ENCODE results near the gene SLC30A10.
"Not testable (repeated sequence)": the region's sequence is repeated elsewhere in the genome, so short reads cannot be mapped to it uniquely, and the experiment has no call there.

Gene SLC30A10

DNA sequence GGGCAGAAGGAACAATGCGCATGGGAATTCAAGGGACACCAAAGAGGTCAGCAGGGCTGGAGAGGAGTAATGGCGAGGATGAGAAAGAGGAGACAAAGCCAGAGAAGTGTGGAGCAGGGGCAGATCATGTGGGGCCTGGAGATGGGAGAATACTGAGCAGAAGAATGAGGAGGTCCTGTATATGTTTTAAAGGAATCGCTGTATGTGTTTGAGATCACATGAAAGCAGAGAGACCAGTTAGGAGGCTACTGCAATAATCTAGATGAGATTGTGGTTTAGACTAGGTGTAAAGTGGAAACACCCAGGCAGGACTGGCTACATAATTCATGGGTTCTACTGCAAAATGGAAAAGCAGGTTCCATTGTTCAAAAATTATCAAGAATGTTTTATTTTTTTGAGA, 33.3 kb upstream of the SLC30A10 start:
- no peak for DNase-seq (ENCODE audit: low read depth)
- no peak overlapping the region for H3K4me3 ChIP-seq (ENCODE audit: low read length)
- TF ChIP-seq, protein P1, sequence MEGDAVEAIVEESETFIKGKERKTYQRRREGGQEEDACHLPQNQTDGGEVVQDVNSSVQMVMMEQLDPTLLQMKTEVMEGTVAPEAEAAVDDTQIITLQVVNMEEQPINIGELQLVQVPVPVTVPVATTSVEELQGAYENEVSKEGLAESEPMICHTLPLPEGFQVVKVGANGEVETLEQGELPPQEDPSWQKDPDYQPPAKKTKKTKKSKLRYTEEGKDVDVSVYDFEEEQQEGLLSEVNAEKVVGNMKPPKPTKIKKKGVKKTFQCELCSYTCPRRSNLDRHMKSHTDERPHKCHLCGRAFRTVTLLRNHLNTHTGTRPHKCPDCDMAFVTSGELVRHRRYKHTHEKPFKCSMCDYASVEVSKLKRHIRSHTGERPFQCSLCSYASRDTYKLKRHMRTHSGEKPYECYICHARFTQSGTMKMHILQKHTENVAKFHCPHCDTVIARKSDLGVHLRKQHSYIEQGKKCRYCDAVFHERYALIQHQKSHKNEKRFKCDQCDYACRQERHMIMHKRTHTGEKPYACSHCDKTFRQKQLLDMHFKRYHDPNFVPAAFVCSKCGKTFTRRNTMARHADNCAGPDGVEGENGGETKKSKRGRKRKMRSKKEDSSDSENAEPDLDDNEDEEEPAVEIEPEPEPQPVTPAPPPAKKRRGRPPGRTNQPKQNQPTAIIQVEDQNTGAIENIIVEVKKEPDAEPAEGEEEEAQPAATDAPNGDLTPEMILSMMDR (IDR thresholded peaks at IDR 0.05; ENCODE audit: insufficient read depth, low read depth, low read length, missing control alignments): no peak

DNA sequence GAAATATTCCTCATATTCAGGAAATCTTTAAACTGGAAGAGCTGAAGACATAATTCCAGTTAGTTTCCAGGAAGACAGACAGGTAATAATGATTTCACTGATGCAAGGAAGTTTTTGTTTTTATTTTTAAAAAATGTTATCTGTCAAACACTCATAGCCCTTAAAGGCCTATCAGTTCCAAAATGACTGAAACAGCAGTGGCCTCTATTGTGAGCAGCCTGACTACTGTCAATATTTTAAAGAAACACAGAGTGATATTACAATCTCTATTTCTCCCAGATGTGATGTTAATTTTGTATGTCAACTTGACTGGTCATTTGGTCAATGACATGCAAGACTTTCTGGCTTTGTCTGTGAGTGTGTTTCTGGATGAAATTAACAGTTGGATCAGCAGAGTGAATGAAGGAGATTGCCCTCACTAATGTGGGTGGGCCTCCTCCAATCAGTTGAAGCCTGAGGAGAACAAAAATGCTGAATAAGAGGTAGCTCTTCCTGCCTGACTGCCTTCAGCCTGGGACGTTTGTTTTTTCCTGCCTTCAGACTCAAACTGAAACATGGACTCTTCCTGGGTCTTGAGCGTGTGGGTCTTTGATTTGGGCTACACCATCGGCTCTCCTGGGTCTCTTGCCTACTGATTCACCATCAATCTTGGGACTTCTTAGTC, 31.3 kb upstream of the SLC30A10 start:
- no peak overlapping the region for H3K4me3 ChIP-seq (ENCODE audit: low read length)
- TF ChIP-seq, protein P1 (IDR thresholded peaks at IDR 0.05; ENCODE audit: insufficient read depth, low read depth, low read length, missing control alignments): no peak
- DNase-seq (ENCODE audit: low read depth): no peak

DNA sequence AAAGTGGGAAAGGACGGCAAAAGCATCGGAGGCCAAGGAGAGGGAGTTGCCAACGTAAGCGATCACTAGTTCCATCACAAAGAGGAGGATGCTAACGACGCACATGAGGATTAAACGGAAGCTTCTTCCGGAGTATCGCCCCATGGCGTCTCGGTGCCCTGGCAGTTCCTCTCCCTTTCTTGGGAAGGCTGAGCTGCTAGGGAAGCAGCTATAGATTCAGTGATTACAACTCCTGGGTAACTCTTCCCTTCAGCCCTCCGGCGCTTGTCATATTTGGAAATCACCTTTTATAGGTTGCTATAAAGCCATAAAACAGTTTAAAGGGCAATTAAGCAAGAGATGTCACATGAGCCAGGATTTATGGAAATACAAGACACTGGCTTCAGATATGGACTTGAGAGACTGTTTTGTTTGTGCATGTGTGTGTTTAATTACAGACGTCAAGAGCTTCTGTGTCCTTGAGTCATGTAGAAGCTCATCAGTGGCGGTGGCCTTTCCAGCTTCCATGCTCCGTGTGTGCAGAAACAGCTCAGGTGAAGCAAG, 30.6 kb upstream of the SLC30A10 start:
- H3K4me3 ChIP-seq (ENCODE audit: low read length): no peak overlapping the region
- TF ChIP-seq, protein P1 (IDR thresholded peaks at IDR 0.05; ENCODE audit: insufficient read depth, low read depth, low read length, missing control alignments): no peak
- no peak for DNase-seq (ENCODE audit: low read depth)

DNA sequence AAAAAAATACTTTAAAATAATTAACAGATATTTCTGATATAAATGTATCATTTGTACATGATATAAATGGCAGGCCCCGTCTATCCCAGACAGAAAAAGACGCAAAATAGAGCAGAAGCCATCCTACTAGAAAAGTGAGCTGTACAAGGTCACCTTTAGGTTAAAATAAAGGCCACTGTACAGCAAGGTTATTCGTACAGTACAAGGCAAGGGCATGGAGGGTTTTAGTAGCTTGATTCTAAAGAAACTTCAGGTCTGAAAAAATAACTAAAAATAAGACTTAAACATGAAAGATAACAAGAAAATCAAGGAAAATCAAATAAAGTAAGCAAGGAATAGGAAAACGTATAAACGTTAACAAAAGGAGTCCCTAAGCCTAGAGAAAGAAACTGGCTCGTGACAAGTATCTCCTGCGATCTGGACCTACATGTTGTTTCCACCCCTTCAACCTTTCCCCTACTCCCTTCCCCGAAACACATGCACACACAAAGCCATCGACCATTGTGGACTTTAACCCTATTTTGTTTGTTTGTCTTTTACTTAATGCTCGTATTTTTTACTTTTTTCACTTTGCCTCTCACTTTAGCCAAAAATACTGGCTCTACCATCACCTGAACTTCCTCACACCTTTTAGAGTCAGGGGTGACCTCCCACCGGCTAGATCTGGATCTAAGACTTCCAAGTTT, 26.5 kb upstream of the SLC30A10 start:
- no peak overlapping the region for H3K4me3 ChIP-seq (ENCODE audit: low read length)
- TF ChIP-seq, protein P1 (IDR thresholded peaks at IDR 0.05; ENCODE audit: insufficient read depth, low read depth, low read length, missing control alignments): no peak
- DNase-seq (ENCODE audit: low read depth): no peak

DNA sequence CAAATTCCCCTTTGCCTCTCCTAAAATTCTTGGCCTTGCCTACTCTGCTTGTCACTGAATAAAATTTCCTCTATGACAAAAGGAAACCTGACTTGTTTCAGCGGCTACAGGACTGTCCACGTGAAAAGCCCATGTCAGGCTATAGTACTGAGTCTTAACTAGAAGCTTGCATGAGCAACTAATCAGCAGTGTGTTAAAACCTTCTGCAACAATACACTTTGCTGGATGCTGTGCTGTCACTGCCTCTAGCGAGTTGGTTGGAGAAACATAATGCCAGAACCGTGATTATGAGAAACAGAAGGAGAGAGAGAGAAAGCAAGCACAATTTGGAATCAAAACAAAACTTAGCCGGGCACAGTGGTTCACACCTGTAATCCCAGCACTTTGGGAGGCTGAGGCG, 25.7 kb upstream of the SLC30A10 start:
- H3K4me3 ChIP-seq (ENCODE audit: low read length): no peak overlapping the region
- TF ChIP-seq, protein P1 (IDR thresholded peaks at IDR 0.05; ENCODE audit: insufficient read depth, low read depth, low read length, missing control alignments): no peak
- no peak for DNase-seq (ENCODE audit: low read depth)

DNA sequence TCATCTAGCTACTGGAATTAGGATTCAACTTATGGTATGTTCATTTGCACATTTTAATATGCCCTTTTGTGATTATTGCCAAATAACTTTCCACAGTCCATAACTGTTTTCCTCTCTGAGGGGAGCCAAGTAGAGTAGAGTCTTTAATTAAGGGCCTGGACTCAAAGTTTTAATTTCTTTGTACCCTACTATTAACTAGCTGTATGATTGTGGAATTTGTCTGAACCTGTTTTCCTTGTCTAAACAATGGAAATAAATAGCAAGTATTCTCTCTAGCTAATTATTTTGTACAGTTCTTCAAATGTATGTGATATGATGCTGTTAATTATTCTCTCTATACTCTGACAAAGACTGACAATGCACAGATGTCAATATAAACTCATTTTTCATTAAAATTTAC, 24.0 kb upstream of the SLC30A10 start:
- no peak overlapping the region for H3K4me3 ChIP-seq (ENCODE audit: low read length)
- no peak for DNase-seq (ENCODE audit: low read depth)
- TF ChIP-seq, protein P1 (IDR thresholded peaks at IDR 0.05; ENCODE audit: insufficient read depth, low read depth, low read length, missing control alignments): no peak

DNA sequence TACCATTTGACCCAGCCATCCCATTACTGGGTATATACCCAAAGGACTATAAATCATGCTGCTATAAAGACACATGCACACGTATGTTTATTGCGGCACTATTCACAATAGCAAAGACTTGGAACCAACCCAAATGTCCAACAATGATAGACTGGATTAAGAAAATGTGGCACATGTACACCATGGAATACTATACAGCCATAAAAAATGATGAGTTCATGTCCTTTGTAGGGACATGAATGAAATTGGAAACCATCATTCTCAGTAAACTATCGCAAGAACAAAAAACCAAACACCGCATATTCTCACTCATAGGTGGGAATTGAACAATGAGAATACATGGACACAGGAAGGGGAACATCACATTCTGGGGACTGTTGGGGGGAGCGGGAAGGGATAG, 20.9 kb upstream of the SLC30A10 start:
- DNase-seq (ENCODE audit: low read depth); H3K4me3 ChIP-seq (ENCODE audit: low read length): not testable (repeated sequence)

DNA sequence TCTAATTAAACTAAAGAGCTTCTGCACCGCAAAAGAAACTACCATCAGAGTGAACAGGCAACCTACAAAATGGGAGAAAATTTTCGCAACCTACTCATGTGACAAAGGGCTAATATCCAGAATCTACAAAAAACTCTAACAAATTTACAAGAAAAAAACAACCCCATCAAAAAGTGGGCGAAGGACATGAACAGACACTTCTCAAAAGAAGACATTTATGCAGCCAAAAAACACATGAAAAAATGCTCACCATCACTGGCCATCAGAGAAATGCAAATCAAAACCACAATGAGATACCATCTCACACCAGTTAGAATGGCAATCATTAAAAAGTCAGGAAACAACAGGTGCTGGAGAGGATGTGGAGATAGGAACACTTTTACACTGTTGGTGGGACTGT, 20.4 kb upstream of the SLC30A10 start:
- not testable (repeated sequence) for H3K4me3 ChIP-seq (ENCODE audit: low read length); DNase-seq (ENCODE audit: low read depth)
